HepG2 (cell line): ENCODE measurements around the gene PLB1. TPM values are rescaled to one million over a fixed set of nuclear protein-coding genes. Genes with fewer than 3 reads are reported as not detected.
A peak's percentile ranks its signal among the peaks of the same experiment; 100 is the strongest.

Experiments
- ARHGAP35 ChIP-seq: sonication (generic); formaldehyde crosslinking; IDR thresholded peaks from 2 replicates; pipeline ENCODE4 v1.9.0; 2022; ENCODE audit warnings: mild to moderate bottlenecking, inconsistent platforms, moderate library complexity, missing genetic modification reagents, borderline replicate concordance
- DNMT1 ChIP-seq: sonication (generic); formaldehyde crosslinking; IDR thresholded peaks from 2 replicates; pipeline ENCODE4 v1.5.1; 2020; ENCODE audit warnings: mild to moderate bottlenecking, missing genetic modification reagents
- ETV6 ChIP-seq: sonication (generic); formaldehyde crosslinking; conservative IDR thresholded peaks from 2 replicates; pipeline ENCODE4 v1.4.0; 2020; ENCODE audit warnings: missing genetic modification reagents
- KMT2B ChIP-seq: IDR thresholded peaks from 2 replicates; pipeline ENCODE4 v1.6.1; 2016; ENCODE audit warnings: missing genetic modification reagents, missing compliant biosample characterization
- MZF1 ChIP-seq: sonication (generic); formaldehyde crosslinking; IDR thresholded peaks from 2 replicates; pipeline ENCODE4 v1.8.1; 2023; ENCODE audit warnings: mild to moderate bottlenecking, missing genetic modification reagents, borderline replicate concordance
- NCOR1 ChIP-seq: fragments of 200-600 bp; sonication (generic); IDR thresholded peaks from 2 replicates; pipeline ENCODE4 v1.7.0; 2017; ENCODE audit warnings: antibody characterized with exemption, low read length, borderline replicate concordance
- RBFOX2 ChIP-seq: fragments of 200-400 bp; formaldehyde crosslinking; IDR thresholded peaks from 2 replicates; pipeline ENCODE4 v1.6.1; 2017; ENCODE audit warnings: low read depth, mild to moderate bottlenecking, low read length
- RFX3 ChIP-seq: IDR thresholded peaks from 2 replicates; pipeline ENCODE4 v1.6.1; 2016; ENCODE audit warnings: missing biosample characterization, missing genetic modification reagents
- SAP130 ChIP-seq: IDR thresholded peaks from 2 replicates; pipeline ENCODE4 v1.6.1; 2016; ENCODE audit warnings: low read depth
- SATB2 ChIP-seq: sonication (generic); formaldehyde crosslinking; IDR thresholded peaks from 2 replicates; pipeline ENCODE4 v1.5.0; 2020; ENCODE audit warnings: missing genetic modification reagents
- SIX1 ChIP-seq: sonication (generic); formaldehyde crosslinking; IDR thresholded peaks from 2 replicates; pipeline ENCODE4 v1.4.0; 2020; ENCODE audit warnings: missing genetic modification reagents, borderline replicate concordance
- SMC3 ChIP-seq: IDR thresholded peaks from 2 replicates; pipeline ENCODE4 v1.6.1; 2011; ENCODE audit warnings: low read length, improper control_type of control experiment
- ZBTB42 ChIP-seq: sonication (generic); formaldehyde crosslinking; IDR thresholded peaks from 2 replicates; pipeline ENCODE4 v1.5.0; 2020; ENCODE audit warnings: mild to moderate bottlenecking, missing genetic modification reagents
- ZNF224 ChIP-seq: sonication (generic); formaldehyde crosslinking; IDR thresholded peaks from 2 replicates; pipeline ENCODE4 v1.5.0; 2020; ENCODE audit warnings: mild to moderate bottlenecking, missing genetic modification reagents
- ZNF234 ChIP-seq: sonication (generic); formaldehyde crosslinking; conservative IDR thresholded peaks from 2 replicates; pipeline ENCODE4 v1.5.1; 2020; ENCODE audit warnings: mild to moderate bottlenecking, missing genetic modification reagents
- ZNF496 ChIP-seq: sonication (generic); formaldehyde crosslinking; IDR thresholded peaks from 2 replicates; pipeline ENCODE4 v1.8.1; 2023; ENCODE audit warnings: mild to moderate bottlenecking, moderate library complexity, missing genetic modification reagents; ENCODE audit not compliant: insufficient replicate concordance
- polyA plus RNA-seq, 8 experiments: library from polyadenylated mRNA; depleted of rRNA in 3 of 8; stranded (reverse) in 7 of 8; unstranded in 1 of 8; fragments of >200 nt; fragmentation: Illumina TruSeq in 4 of 8; extraction: Trizol in 4 of 8; gene quantifications; 2 replicates each; pipeline versions ENCODE4 v1.2.1 to v1.2.3, GENCODE V29; 2011 to 2016; ENCODE audit warnings: low read depth in 4 of 8, missing spikeins in 1 of 8, mixed read lengths in 1 of 8; ENCODE audit not compliant: insufficient read depth in 1 of 8
- total RNA-seq, 5 experiments: library from RNA; depleted of rRNA; stranded (reverse); fragments of >200 nt; fragmentation: Illumina TruSeq; extraction: Trizol; gene quantifications; 2 replicates each; pipeline ENCODE4 v1.2.3, GENCODE V29; 2016; ENCODE audit warnings: low read depth in 1 of 5
- TF ChIP-seq, protein P1 (sequence below): sonication (generic); formaldehyde crosslinking; IDR thresholded peaks from 2 replicates; pipeline ENCODE4 v1.4.0; 2020; ENCODE audit warnings: low read depth, mild to moderate bottlenecking, missing genetic modification reagents
- TF ChIP-seq, protein P2 (sequence below): sonication (generic); formaldehyde crosslinking; IDR thresholded peaks from 2 replicates; pipeline ENCODE4 v1.9.0; 2022; ENCODE audit warnings: missing genetic modification reagents, mild to moderate bottlenecking, borderline replicate concordance
- TF ChIP-seq, protein P3 (sequence below): sonication (generic); formaldehyde crosslinking; IDR thresholded peaks from 2 replicates; pipeline ENCODE4 v1.4.0; 2020; ENCODE audit warnings: mild to moderate bottlenecking, missing genetic modification reagents
- TF ChIP-seq, protein P4 (sequence below): sonication (generic); formaldehyde crosslinking; IDR thresholded peaks from 2 replicates; pipeline ENCODE4 v1.4.0; 2020; ENCODE audit warnings: missing genetic modification reagents

PLB1 gene
- total and polyA plus RNA-seq, 2 of the 13 experiments (the other 11 are each of a cell fraction or from before 2014, with no cell fraction given) = 0.20 to 1.8 TPM

DNA sequence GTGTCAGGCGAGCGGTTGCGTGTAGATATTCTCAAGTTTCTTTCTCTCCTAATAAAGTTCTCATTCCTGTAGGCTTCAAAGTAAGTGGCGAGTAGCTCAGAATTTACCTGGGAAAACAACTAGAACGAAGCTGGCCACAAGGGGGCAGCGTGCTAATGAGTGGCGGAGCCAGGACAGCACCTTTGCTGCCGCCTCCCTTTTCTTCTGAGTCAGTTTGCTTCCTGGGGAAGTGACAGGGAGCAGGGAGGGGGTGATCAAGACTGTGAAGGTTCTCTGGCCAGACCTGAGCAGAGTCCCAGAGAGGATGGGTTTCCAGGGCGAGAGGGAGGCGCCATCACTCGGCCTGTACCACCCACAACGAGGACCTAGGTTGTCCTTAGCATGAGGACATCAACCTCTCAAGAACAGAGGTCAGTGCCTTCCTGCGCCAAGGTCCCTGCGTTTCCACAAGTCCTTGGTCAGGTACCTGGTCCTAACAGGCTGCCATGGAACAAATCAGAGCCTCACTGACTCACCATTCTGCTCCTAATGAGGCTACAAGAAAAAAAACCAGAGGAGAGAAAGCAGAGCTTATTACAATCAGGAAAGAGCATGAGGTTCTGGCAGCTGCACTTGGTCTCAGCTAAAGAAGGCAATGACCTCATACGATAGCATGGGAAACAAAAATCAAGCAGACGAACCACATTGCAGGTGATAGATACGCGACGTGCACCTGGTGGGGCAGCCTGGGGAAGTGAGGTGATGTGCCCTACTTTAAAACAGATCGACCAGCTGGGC lies 98.7 kb downstream of the PLB1 start (continued):
- TF ChIP-seq ZNF496 (CRISPR knock-in tag) = no peak
- peak; percentile 46; the same call in 1 of the 2 replicates for TF ChIP-seq SAP130 (CRISPR knock-in tag)
- no peak for TF ChIP-seq KMT2B (CRISPR knock-in tag)
- no peak for TF ChIP-seq RFX3
- no peak for TF ChIP-seq ZNF224
- TF ChIP-seq ETV6 (CRISPR knock-in tag) = no peak
- TF ChIP-seq, protein P1, sequence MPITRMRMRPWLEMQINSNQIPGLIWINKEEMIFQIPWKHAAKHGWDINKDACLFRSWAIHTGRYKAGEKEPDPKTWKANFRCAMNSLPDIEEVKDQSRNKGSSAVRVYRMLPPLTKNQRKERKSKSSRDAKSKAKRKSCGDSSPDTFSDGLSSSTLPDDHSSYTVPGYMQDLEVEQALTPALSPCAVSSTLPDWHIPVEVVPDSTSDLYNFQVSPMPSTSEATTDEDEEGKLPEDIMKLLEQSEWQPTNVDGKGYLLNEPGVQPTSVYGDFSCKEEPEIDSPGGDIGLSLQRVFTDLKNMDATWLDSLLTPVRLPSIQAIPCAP (CRISPR knock-in tag) = no peak
- TF ChIP-seq, protein P2, sequence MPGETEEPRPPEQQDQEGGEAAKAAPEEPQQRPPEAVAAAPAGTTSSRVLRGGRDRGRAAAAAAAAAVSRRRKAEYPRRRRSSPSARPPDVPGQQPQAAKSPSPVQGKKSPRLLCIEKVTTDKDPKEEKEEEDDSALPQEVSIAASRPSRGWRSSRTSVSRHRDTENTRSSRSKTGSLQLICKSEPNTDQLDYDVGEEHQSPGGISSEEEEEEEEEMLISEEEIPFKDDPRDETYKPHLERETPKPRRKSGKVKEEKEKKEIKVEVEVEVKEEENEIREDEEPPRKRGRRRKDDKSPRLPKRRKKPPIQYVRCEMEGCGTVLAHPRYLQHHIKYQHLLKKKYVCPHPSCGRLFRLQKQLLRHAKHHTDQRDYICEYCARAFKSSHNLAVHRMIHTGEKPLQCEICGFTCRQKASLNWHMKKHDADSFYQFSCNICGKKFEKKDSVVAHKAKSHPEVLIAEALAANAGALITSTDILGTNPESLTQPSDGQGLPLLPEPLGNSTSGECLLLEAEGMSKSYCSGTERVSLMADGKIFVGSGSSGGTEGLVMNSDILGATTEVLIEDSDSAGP (CRISPR knock-in tag) = peak; percentile 32; the same call in 1 of the 2 replicates
- TF ChIP-seq SMC3 = peak; percentile 94
- no peak for TF ChIP-seq NCOR1
- no peak for TF ChIP-seq ZNF234 (CRISPR knock-in tag)
- TF ChIP-seq ZBTB42 = no peak
- TF ChIP-seq MZF1 = no peak
- TF ChIP-seq SIX1 (CRISPR knock-in tag) = no peak
- TF ChIP-seq SATB2 (CRISPR knock-in tag) = no peak
- 0 out of 2 replicates have a peak, but pooled peaks have one; percentile 52 for TF ChIP-seq DNMT1
- TF ChIP-seq, protein P3, sequence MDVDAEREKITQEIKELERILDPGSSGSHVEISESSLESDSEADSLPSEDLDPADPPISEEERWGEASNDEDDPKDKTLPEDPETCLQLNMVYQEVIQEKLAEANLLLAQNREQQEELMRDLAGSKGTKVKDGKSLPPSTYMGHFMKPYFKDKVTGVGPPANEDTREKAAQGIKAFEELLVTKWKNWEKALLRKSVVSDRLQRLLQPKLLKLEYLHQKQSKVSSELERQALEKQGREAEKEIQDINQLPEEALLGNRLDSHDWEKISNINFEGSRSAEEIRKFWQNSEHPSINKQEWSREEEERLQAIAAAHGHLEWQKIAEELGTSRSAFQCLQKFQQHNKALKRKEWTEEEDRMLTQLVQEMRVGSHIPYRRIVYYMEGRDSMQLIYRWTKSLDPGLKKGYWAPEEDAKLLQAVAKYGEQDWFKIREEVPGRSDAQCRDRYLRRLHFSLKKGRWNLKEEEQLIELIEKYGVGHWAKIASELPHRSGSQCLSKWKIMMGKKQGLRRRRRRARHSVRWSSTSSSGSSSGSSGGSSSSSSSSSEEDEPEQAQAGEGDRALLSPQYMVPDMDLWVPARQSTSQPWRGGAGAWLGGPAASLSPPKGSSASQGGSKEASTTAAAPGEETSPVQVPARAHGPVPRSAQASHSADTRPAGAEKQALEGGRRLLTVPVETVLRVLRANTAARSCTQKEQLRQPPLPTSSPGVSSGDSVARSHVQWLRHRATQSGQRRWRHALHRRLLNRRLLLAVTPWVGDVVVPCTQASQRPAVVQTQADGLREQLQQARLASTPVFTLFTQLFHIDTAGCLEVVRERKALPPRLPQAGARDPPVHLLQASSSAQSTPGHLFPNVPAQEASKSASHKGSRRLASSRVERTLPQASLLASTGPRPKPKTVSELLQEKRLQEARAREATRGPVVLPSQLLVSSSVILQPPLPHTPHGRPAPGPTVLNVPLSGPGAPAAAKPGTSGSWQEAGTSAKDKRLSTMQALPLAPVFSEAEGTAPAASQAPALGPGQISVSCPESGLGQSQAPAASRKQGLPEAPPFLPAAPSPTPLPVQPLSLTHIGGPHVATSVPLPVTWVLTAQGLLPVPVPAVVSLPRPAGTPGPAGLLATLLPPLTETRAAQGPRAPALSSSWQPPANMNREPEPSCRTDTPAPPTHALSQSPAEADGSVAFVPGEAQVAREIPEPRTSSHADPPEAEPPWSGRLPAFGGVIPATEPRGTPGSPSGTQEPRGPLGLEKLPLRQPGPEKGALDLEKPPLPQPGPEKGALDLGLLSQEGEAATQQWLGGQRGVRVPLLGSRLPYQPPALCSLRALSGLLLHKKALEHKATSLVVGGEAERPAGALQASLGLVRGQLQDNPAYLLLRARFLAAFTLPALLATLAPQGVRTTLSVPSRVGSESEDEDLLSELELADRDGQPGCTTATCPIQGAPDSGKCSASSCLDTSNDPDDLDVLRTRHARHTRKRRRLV (CRISPR knock-in tag) = no peak
- TF ChIP-seq ARHGAP35 = 0 out of 2 replicates have a peak, but pooled peaks have one; percentile 59
- TF ChIP-seq, protein P4, sequence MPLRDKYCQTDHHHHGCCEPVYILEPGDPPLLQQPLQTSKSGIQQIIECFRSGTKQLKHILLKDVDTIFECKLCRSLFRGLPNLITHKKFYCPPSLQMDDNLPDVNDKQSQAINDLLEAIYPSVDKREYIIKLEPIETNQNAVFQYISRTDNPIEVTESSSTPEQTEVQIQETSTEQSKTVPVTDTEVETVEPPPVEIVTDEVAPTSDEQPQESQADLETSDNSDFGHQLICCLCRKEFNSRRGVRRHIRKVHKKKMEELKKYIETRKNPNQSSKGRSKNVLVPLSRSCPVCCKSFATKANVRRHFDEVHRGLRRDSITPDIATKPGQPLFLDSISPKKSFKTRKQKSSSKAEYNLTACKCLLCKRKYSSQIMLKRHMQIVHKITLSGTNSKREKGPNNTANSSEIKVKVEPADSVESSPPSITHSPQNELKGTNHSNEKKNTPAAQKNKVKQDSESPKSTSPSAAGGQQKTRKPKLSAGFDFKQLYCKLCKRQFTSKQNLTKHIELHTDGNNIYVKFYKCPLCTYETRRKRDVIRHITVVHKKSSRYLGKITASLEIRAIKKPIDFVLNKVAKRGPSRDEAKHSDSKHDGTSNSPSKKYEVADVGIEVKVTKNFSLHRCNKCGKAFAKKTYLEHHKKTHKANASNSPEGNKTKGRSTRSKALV (CRISPR knock-in tag) = 0 out of 2 replicates have a peak, but pooled peaks have one; percentile 40
- TF ChIP-seq RBFOX2 = no peak
